SHP77 (cell line): ENCODE measurements around the gene MET.
A peak's percentile ranks its signal among the peaks of the same experiment; 100 is the strongest.
"Not testable (repeated sequence)": the region's sequence is repeated elsewhere in the genome, so short reads cannot be mapped to it uniquely, and the experiment has no call there.

Experiments
- DNase-seq, 2 experiments: peaks; one replicate each; lab custom pipeline; 2025; lab: John Stamatoyannopoulos, UW

Gene MET

DNA sequence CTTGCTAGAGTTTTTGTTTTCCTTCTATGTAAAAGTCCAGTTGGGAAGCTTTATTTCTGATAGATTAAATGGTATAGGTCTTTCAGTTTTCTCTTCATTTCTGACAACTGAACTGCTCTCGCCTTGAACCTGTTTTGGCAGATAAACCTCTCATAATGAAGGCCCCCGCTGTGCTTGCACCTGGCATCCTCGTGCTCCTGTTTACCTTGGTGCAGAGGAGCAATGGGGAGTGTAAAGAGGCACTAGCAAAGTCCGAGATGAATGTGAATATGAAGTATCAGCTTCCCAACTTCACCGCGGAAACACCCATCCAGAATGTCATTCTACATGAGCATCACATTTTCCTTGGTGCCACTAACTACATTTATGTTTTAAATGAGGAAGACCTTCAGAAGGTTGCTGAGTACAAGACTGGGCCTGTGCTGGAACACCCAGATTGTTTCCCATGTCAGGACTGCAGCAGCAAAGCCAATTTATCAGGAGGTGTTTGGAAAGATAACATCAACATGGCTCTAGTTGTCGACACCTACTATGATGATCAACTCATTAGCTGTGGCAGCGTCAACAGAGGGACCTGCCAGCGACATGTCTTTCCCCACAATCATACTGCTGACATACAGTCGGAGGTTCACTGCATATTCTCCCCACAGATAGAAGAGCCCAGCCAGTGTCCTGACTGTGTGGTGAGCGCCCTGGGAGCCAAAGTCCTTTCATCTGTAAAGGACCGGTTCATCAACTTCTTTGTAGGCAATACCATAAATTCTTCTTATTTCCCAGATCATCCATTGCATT lies 27.1 kb downstream of the MET start:
- DNase-seq, result peak; percentile 4 to 9

DNA sequence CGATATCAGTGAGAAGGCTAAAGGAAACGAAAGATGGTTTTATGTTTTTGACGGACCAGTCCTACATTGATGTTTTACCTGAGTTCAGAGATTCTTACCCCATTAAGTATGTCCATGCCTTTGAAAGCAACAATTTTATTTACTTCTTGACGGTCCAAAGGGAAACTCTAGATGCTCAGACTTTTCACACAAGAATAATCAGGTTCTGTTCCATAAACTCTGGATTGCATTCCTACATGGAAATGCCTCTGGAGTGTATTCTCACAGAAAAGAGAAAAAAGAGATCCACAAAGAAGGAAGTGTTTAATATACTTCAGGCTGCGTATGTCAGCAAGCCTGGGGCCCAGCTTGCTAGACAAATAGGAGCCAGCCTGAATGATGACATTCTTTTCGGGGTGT lies 27.7 kb downstream of the MET start:
- DNase-seq, result no peak

DNA sequence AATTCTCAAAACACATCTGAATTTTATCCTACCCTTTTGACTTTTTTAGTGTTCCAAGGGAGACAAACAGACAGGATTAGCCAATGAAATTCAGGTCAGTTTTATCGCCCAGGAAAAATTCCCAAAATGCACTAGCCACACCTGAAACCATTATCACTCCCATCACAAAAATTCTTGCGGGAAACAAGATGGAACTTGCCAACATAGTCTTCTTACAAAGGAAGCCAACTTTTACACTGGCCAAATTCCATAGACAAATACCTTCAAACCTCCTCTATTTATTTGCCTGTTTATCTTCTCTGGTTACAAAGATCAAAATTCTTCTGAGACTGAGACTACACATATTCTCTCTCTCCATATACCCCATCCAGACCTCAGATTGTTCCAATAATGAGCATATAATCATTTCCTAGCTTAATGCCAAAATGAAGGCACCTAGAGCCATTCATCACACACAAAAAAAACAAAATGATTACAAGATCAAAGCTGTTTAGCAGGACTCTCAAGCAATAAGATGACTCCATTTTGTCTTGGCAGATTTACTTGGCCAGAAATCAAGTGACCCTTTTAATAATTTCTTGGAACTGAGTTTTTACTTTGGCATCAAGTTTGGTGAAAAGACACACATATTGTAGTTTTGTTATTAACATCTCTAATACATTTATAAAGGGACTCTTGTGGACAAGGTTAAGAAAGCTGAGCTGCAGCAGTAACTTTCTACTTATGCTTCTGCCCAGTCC lies 30.2 kb downstream of the MET start:
- DNase-seq, result no peak

DNA sequence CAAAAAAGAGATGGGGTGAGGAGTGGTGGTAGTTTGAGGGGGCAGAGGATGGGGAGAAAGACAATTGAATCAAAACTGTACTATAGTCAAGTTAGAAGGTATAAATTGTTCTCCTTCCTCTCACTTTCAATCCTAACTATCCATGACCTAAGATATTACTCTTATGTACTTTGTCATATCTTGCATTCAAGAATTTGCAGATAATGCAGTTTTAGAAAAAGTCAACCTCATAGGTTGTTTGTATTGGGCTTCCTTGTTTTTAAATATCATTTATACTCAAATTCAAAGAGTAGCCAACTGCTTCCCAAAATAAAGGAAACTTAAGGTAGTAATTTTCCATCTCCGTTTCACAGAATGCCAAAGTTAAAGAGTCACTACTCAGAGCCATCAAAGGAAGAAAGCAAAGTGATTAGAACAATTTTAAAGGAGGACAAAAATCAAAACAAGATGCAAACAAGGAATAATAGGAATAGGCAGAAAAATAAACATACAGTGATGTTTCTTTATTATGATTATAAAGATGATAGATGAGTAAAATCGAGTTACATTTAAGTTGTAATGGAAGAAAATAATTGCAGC lies 32.7 kb downstream of the MET start:
- DNase-seq, result no peak

DNA sequence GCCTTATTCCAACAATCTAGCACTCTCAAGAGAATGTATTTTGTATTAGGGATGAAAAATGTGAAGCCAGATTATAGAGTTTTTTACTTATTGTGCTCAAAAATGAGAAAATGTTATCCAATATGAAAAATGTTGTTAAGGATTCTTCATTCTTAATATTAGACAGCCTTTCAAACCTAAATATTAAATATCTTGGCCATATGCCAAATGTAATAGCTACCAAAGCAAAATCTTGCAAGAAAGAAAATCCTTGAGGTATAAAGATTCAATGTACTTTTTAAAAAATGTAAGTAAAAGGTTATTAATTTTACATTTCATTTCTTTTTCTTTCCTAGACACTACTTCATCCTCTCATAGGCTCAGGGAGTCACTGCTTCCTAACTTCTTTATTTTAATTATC lies 33.4 kb downstream of the MET start:
- DNase-seq, result no peak

DNA sequence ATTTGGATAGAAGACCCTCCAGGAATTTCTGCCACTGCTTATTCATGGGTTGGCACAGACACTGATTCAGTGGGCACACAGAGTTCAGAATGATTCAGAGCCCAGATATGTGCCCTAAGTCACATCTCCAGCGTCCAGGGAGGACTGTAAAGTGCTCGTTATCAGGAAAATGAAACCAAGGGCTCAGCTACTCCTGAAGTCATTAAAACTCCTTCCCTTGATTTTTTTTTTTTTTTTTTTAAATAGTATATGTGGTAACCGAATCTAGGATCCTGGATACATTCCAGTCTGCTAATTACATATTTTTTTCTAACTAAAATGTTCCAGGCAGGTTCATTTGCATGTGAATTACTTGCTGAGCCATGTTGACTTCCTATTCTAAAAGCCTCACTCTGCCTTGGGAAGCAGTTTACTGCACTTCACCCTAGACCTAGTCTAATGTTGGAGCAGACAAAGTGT lies 34.7 kb downstream of the MET start:
- no peak for DNase-seq

DNA sequence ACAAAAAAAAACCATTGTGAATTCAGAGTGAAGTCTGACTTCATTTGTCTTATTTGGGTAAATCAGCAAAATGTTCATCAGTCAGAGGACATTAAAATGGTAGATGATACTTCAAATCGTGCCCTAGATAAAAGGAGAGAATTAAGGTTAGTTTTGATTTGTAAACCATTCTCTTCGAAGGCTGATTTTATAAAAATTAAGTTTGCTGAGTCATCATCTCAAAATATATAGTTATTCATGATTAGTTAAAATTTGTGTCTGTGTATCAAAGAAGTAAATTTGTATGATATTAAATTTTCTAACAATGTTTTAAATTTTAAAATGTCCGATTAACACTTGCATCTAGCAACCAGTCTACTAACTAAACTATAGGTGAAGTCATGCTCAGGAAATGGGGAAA lies 35.3 kb downstream of the MET start:
- no peak for DNase-seq

DNA sequence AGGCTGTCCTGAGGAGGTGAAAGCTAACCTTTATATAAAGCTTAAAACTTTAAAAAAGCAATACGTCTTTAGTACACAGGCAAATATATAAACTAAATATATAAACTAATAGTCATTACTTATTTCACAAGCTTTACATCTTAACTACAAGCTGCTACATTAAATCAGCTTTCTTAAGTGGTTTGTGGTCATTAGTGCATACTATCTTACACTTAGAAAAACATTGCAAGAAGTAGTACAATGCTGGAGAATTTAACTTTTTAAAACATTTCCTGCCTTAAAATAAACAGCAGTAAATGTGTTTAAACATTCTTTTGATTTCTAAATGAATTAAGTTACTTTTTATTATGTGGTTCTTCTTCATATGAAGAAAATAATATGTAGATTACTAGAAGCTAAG lies 36.3 kb downstream of the MET start:
- DNase-seq, result no peak

DNA sequence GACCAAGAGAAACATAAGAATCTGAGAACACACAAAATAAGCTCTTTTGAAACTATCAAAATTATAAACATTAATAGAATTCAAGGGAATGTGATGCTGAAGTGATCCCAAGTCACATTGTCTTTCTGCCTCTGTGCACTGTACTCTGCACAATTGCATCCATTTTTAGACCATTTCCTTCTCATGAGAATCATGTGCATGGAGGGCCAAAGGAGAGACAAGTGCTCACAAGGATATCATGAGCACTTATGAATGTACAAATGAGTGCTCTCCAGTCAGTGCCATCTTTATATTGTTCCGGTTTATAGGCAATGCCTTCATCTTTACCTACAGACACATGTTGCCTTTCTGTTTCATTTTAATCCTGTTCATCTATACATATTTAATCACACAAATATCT lies 36.9 kb downstream of the MET start:
- no peak for DNase-seq

DNA sequence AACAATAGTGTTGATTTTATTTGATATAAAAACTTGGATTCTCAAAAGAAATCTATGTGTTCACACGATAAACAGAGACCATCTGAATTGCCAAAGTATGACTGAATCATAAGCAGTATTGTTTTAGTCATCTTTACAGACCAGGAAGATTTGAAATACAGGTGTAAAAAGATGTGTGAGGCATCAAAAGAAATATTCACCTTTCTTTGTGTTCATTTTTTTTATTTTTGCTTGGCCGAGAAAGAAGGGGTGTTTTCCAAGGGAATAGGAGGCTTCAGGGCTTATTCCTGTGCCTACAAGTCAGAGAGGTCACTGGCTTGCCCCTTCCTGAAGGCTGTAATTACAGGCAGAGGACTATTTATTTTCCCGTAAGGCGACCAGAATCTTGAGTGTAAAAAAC lies 37.3 kb downstream of the MET start:
- DNase-seq, result no peak

DNA sequence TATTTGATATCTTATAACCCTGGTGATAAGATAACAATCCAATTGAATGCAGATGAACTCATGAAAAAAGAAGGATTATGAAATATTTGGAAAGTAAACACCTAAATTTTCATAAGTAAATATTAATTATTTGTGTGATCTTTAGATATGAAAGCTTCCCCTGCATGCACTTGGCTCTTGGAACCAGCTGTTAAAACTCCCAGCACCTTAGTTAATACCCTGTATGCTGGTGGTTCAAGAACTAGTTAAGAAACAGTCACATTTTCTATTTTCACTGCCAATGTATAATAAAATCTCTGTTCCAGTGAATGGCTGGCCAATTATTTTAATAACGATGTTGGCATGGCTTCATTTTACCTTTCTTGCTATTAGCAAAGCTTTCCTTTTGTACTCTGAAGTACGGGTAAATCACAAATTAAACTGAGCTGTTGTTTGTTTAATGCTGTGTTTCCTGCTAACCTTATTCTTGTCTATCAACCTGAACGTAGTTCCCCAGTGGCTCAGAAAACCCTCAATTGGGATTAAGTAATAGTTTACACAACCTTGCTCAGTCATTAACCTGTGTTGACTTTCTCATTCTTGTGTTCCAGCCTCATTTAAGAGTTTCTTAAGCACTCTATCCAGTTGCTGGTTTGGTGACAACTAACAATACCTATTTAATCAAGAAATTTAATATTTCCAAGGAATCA lies 38.9 kb downstream of the MET start:
- no peak for DNase-seq

DNA sequence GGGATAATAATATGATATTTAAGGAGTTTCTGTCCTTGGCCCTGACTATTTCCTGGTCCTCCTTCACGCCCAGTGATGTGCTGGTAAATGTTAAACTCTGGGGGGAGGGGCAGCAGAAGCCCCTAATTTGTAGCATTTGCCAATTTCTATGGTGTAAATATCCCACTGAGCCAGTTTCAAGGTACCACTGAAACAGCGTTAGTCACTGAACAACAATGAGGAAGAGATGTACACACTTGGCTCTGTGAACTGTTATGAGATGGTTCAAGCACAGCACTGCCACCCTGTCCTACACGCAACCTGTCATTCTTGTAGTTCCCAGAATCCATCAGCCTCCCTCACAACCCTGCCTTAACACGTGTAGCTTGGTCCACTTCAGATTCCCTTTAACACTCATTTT lies 39.8 kb downstream of the MET start:
- no peak for DNase-seq

DNA sequence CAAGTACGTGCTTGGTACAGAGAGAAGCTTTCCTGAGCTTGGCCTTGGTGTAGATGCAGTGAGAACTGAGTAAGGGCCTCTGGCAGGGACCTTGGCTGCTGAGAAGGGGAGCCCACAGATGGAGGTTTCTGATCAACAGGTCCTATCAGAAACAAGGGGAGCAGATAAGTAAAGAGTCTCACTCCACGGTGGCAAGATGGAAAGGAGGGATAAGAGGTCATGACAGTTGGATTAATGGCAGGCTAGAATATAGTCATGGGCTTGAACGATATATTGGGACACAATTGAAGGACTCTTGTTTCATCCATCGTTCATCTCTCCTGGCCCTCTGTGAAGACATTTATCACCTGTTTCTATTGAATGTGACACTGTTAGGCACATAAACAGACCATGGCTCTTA lies 41.5 kb downstream of the MET start:
- DNase-seq, result no peak

DNA sequence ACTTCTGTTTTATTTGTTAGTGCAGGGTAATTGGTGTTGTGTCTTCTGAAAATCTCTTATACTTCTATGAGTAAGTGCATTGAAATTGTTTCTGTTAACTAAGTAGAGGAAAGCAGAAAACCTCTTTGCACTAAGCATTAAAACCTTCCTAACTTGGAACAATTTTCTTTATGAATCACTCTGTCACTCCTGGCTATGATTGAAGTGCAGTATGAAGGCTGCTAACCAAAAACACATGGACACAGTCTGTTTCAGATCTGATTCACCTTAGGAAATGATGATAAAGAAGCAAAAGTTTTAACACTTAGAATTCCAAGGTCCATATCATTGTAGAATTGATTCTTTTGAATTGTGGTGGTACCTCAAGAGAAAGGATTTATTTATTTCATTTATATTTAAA lies 41.9 kb downstream of the MET start:
- no peak for DNase-seq

DNA sequence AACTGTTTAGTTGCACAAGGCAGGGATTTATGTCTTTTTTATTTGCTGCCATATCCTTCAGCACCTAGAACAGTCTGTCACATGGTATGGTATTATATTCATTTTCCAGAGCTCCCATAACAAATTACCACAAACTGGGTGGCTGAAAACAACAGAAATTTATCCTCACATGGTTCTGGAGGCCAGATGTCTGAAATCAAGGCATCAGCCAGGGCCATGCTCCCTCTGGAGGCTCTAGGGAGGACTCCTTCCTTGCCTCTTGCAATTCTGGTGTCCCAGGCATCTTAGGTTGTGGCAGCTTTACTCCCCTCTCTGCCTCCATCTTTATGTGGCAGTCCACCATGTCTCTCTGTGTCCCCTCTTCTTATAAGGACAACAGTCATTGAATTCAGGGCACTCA lies 43.1 kb downstream of the MET start:
- DNase-seq, result no peak

DNA sequence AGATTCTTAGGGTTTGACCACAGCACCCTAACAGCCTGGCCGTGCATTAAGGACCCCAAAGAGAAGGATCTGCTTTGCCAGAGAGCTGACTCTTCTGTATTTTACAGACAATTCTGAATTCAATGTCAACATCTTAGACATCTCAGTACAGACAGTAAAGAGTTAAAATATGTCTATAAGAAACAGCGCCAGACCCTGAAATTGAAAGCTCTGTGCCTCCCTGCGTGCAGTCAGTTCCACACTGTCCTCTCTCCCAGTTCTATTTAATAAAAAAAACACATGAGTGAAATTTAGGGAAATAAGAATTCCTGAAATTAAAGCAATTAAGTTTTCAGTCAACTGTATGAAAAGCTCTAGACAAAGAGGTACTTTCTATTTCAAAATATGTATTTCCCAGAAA lies 45.1 kb downstream of the MET start:
- no peak for DNase-seq

DNA sequence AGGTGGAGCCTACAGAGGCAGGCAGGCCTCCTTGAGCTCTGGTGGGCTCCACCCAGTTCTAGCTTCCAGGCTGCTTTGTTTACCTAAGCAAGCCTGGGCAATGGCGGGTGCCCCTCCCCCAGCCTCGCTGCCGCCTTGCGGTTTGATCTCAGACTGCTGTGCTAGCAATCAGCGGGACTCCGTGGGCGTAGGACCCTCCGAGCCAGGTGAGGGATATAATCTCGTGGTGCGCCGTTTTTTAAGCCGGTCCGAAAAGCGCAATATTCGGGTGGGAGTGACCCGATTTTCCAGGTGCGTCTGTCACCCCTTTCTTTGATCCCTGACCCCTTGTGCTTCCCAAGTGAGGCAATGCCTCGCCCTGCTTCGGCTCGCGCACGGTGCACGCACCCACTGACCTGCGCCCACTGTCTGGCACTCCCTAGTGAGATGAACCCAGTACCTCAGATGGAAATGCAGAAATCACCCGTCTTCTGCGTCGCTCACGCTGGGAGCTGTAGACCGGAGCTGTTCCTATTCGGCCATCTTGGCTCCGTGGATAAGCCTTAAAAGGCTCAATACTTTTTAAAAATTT lies 52.0 kb downstream of the MET start:
- not testable (repeated sequence) for DNase-seq

DNA sequence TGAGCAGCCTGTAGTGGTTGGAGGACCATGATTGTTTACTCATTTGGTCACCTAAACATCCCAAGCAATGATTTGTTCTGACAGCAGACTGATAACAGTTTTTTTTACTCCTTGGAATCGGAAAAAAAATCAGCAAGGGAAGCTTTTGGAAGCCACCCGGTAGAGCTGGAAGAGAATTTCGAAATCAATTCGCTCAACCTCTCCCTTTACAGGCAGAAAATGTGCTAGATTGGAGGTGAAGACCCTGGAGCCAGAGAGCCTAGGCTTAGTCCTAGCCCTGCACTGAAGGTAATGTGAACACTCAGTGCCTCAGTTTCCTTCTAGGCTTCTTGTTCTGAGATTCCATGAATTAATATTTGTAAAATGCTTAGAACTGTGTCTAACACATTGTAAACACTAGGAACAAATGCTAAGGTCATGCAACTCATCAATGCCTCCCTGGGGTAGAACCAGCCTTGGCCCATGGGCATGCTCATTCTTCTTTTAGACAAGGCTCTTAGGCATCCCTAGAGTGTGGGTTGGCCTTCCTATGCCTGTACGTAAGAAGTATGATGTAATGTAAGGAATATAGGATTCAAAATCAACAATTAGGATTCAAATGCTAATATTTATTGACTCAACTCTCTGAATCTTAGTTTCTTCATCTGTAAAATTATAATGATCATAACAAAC lies 52.7 kb downstream of the MET start:
- DNase-seq, result peak in 1 of 2 experiments; percentile 28

DNA sequence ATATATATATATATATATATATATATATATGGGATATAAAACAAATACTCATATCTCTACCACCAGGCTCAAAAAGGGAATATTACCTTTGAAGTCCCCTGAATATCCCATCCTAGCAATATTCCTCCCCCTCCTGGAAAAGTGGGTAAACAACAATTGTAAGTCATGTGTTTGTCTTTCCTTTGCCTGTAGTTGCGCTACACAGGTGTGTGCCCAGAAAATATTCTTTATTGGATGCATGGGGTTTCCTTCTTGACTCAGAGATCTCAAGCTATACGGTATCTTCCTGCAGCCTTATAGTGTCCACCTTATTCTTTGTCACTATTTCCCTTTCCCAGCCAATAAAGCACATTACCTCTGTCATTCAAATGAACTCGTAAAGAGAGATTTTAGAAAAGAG lies 54.2 kb downstream of the MET start:
- no peak for DNase-seq

DNA sequence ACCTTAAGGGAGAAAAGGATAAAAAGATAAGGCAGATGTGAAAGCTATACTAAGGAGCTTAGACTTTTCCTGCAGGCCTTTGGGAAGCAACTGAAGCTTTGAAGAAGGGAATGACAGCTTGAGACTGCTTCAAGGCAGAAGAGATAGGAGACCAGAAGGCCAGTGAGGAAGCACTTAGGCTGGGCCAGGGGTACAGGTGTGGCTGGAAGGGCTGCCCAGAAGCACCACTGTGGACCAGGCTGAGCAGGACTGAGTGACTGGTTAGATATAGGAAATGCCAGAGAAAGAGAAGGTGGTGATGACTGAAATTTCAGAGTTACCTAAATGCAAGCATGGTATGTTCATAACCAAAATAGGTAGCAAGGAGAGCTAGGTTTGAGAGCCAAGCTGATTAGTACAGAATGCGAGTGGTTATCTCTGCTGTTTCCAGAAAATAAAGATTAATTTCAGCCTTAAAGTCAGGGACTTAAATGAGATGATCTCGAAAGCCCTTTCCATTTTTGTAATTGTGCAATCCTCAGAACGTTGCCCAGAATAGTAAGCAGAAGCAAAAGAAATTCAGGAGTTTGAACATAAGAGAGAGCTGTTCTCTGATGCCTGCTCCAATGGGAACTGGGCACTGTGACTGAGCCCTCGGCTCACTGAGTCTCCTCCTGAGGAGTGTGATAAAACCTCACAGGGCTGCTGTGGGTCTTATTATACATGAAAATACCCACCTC lies 54.9 kb downstream of the MET start:
- DNase-seq, result no peak

DNA sequence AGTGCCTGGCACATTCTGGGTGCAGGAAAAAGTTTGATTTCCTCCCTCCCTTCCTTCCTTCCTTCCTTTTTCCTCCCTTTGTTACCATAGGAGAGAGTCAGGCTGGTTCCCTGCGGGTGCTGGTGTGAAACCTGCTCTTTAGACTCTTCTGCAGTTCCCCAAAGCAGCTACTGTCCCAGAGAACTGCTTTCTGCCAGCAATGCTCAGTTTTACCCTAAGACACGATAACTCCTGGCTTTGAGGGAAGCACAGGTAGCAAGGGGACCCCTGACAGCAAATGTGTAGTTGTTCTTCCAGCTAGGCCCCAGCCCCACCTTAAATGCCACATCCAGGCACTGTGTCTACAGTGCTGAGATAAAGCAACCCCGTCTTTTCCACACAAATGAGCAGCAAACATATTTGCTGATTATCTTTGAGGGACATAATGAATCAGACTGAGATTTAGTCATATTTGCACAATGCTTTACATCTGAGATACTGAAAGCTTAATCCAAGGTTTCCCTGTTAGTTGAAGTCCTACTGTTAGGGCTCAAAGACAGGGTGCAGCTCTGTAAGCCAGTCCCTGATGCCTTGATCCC lies 55.5 kb downstream of the MET start:
- no peak for DNase-seq
